SU-DHL-6 (cell line): Measurements from ENCODE around the gene NUSAP1.
A peak's percentile ranks its signal among the peaks of the same experiment; 100 is the strongest.

ENCODE experiments used
- H2AFZ ChIP-seq: fragments of 200-600 bp; sonication (generic); 2 replicates; pipeline ENCODE4 v1.6.1; 2014; ENCODE audit warnings: low read depth, mild to moderate bottlenecking, moderate library complexity, mixed read lengths, antibody characterized with exemption, low read length; ENCODE audit not compliant: severe bottlenecking
- H3F3A ChIP-seq: fragments of 200-600 bp; shearing (Covaris generic); 2 replicates; pipeline ENCODE4 v1.6.0; 2016; ENCODE audit warnings: antibody characterized with exemption, mild to moderate bottlenecking; ENCODE audit not compliant: insufficient read depth
- H3K27ac ChIP-seq: fragments of 200-600 bp; sonication (generic); 2 replicates; pipeline ENCODE4 v1.5.1; 2016; ENCODE audit warnings: low read depth, mild to moderate bottlenecking, low read length, moderate library complexity, mixed read lengths
- H3K27me3 ChIP-seq: fragments of 200-600 bp; sonication (generic), shearing (Covaris generic); 2 replicates; pipeline ENCODE4 v1.6.0; 2014; ENCODE audit warnings: mild to moderate bottlenecking, low read length
- H3K36me3 ChIP-seq: fragments of 200-600 bp; sonication (generic); 2 replicates; pipeline ENCODE4 v1.6.1; 2014; ENCODE audit warnings: mild to moderate bottlenecking, low read length, mixed read lengths
- H3K4me2 ChIP-seq: fragments of 300-600, 200-600 bp; shearing (Covaris generic), sonication (generic); 2 replicates; pipeline ENCODE4 v1.6.0; 2014; ENCODE audit warnings: low read length, low read depth, mild to moderate bottlenecking; ENCODE audit not compliant: poor library complexity, severe bottlenecking
- H3K4me3 ChIP-seq: fragments of 200-600 bp; sonication (generic); 2 replicates; pipeline ENCODE4 v1.5.1; 2014; ENCODE audit warnings: antibody characterized with exemption, low read length, mild to moderate bottlenecking, mixed read lengths; ENCODE audit not compliant: insufficient read depth, poor library complexity, severe bottlenecking
- H3K79me2 ChIP-seq: fragments of 200-600 bp; sonication (generic); 2 replicates; pipeline ENCODE4 v1.6.1; 2014; ENCODE audit warnings: mild to moderate bottlenecking, low read length, moderate library complexity; ENCODE audit not compliant: insufficient read depth
- H3K9ac ChIP-seq: fragments of 200-600 bp; sonication (generic); 2 replicates; pipeline ENCODE4 v1.7.0; 2014; ENCODE audit warnings: mild to moderate bottlenecking, low read length
- H3K9me2 ChIP-seq: fragments of 200-600 bp; sonication (generic); replicated peaks from 2 replicates; pipeline ENCODE4 v1.6.1; 2014; ENCODE audit warnings: low read length; ENCODE audit not compliant: insufficient read depth
- H3K9me3 ChIP-seq: fragments of 200-600 bp; sonication (generic); 2 replicates; pipeline ENCODE4 v1.6.1; 2014; ENCODE audit warnings: low read length, mixed read lengths; ENCODE audit not compliant: insufficient read depth
- H4K20me1 ChIP-seq: fragments of 200-600 bp; sonication (generic); 2 replicates; pipeline ENCODE4 v1.6.1; 2014; ENCODE audit warnings: low read depth, mild to moderate bottlenecking, antibody characterized with exemption, low read length, moderate library complexity, mixed read lengths
- CTCF ChIP-seq: fragments of 200-600 bp; sonication (generic); IDR thresholded peaks from one replicate; pipeline ENCODE4 v1.5.1; 2017; ENCODE audit warnings: antibody characterized with exemption, mild to moderate bottlenecking, low read length, moderate library complexity; ENCODE audit not compliant: insufficient read depth, poor library complexity, severe bottlenecking
- EZH2phosphoT487 ChIP-seq: fragments of 200-600 bp; sonication (generic), shearing (Covaris generic); conservative IDR thresholded peaks from 2 replicates; pipeline ENCODE4 v1.6.1; 2018; ENCODE audit warnings: mild to moderate bottlenecking, antibody characterized with exemption, low read length, moderate library complexity, mixed read lengths

NUSAP1 gene

GRCh38 chr15:41331281-41331680 lies 1.4 kb upstream of the NUSAP1 start:
- peak overlapping the region; percentile 88 for H3K9ac ChIP-seq
- H3K9me3 ChIP-seq, result no peaks in the 10 kb centered on the region
- peak overlapping the region; percentile 78 for H3K4me3 ChIP-seq
- TF ChIP-seq CTCF, result no peak
- peak overlapping the region; percentile 57 for H2AFZ ChIP-seq
- H3K36me3 ChIP-seq, result peaks cover 3% of the 10 kb centered on the region; the same call in 1 of the 2 replicates
- H3K27me3 ChIP-seq, result no peaks in the 10 kb centered on the region
- peak overlapping the region; percentile 84 for H3K4me2 ChIP-seq
- H3K9me2 ChIP-seq, result no peaks in the 10 kb centered on the region
- H3K27ac ChIP-seq, result peak overlapping the region; percentile 68; the same call in 1 of the 2 replicates
- H3F3A ChIP-seq, result peaks cover 12% of the 10 kb centered on the region
- peaks cover 51% of the 10 kb centered on the region for H3K79me2 ChIP-seq
- H4K20me1 ChIP-seq, result peaks cover 6% of the 10 kb centered on the region; the same call in 1 of the 2 replicates

- Histone ChIP-seq H3K9me3 (no peaks in the 10 kb centered on the region), H2AFZ (peak overlapping the region; percentile 57), H3K27me3 (no peaks in the 10 kb centered on the region), H3K27ac (peak overlapping the region; percentile 68), H3K4me2 (peak overlapping the region; percentile 84), H3K79me2 (peaks cover 56% of the 10 kb centered on the region), H3F3A (peaks cover 12% of the 10 kb centered on the region), H3K4me3 (peak overlapping the region; percentile 78), H3K9ac (peak overlapping the region; percentile 88), H3K9me2 (no peaks in the 10 kb centered on the region), H4K20me1 (peaks cover 6% of the 10 kb centered on the region; the same call in 1 of the 2 replicates), H3K36me3 (0 out of 2 replicates have a peak, but pooled peaks cover 3% of the 10 kb centered on the region)
- no peak for TF ChIP-seq EZH2phosphoT487
- no peak for TF ChIP-seq CTCF
These were observed 868 bp upstream of the NUSAP1 start for GRCh38 chr15:41331833-41332193.

- Histone ChIP-seq H3K9me2 (no peaks in the 10 kb centered on the region), H3K79me2 (peaks cover 68% of the 10 kb centered on the region), H4K20me1 (peaks cover 6% of the 10 kb centered on the region; the same call in 1 of the 2 replicates), H3K4me3 (peak overlapping the region; percentile 83), H3K27me3 (no peaks in the 10 kb centered on the region), H2AFZ (no peak overlapping the region), H3F3A (peaks cover 12% of the 10 kb centered on the region), H3K9ac (peak overlapping the region; percentile 88), H3K4me2 (peak overlapping the region; percentile 96), H3K27ac (peak overlapping the region; percentile 91), H3K36me3 (peaks cover 8% of the 10 kb centered on the region), H3K9me3 (no peaks in the 10 kb centered on the region)
- TF ChIP-seq EZH2phosphoT487 (no peak), CTCF (no peak)
These were observed 413 bp downstream of the NUSAP1 start for GRCh38 chr15:41333026-41333562.
